GM21515 (cell line): Measurements from ENCODE around the gene LRCH1.

Source experiments
- ATAC-seq: cut with Tn5 transposase; IDR thresholded peaks from one replicate; pipeline ENCODE4 v1.9.1; 2021; ENCODE audit not compliant: unreplicated experiment

The LRCH1 gene

GRCh38 chr13:46535002-46535401 lies 18.0 kb upstream of the LRCH1 start:
- ATAC-seq = no peak

- no peak for ATAC-seq
Observed at GRCh38 chr13:46535825-46536224, 17.1 kb upstream of the LRCH1 start.

DNA sequence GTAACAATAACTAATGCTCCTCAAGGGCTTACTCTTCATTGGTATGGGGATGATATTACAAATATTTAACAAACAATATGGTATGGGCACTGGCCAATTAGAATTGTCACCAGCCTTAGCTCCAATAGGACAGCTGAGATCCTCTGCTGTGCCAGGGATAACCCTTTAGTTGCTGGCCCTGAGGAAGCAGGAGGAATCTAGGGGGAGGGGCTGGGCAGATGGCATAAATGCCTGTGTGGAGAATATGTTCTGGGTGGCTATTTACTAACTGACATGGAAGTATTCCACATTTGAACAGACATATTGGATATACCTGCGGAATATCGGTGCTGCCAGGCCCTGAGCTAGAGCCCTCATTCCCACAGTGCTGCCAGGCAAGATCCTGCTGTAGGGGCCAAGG lies 16.6 kb upstream of the LRCH1 start:
- no peak for ATAC-seq

DNA sequence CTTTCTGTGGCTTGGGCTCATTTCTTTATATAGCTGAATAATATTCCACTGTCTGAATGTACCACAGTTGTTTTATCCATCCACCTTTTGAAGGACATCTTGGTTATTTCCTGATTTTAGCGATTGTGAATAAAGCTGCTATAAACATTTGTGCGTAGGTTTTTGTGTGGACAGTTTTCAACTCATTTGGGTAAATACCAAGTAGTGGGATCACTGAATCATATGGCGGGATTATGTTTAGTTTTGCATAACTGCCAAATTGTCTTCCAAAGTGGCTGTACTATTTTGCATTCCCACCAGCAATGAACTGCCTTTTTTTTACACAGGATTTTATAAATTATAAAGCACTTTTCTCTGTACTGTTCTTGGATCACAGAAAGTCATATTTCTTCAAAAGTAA lies 13.7 kb upstream of the LRCH1 start:
- no peak for ATAC-seq

DNA sequence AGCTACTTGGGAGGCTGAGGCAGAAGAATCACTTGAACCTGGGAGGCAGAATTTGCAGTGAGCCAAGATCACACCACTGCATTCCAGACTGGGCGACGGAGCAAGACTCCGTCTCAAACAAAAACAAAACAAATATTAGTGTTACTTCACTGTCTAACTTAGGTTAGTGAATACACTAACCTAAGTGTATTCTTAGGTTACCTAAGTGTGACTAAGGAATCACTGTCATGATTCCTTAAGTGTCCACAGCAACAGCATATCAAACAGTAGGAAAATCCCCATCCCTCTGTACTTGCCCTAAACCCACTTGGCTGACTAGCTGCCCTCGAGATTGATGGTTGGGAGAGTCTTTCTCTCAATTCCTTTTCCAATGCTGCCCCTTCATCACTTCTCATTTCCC lies 11.8 kb upstream of the LRCH1 start:
- ATAC-seq = no peak

DNA sequence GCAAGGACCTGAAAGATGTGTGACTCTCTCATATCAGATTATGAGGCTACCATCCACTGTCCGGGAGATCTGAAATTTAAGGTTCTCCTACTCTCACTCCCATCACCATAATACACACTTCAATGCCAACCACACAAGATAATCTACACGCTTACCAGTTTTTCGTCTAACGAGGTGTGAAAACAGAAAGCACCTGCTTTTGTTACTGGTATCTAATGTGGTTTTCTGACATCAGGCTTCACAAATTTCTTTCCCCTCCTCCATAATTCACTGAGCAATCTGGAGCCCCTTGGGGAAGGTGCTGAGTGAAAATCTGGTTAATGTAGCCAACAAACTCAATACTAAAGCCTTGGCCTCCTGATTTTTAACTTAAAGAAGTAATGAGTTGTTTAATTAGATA lies 10.1 kb upstream of the LRCH1 start:
- ATAC-seq = no peak

- no peak for ATAC-seq
Observed at GRCh38 chr13:46543287-46543686, 9.7 kb upstream of the LRCH1 start.

GRCh38 chr13:46544208-46544607 lies 8.8 kb upstream of the LRCH1 start:
- ATAC-seq = peak; percentile 67

- ATAC-seq = no peak
Observed at GRCh38 chr13:46544811-46545210, 8.2 kb upstream of the LRCH1 start.

DNA sequence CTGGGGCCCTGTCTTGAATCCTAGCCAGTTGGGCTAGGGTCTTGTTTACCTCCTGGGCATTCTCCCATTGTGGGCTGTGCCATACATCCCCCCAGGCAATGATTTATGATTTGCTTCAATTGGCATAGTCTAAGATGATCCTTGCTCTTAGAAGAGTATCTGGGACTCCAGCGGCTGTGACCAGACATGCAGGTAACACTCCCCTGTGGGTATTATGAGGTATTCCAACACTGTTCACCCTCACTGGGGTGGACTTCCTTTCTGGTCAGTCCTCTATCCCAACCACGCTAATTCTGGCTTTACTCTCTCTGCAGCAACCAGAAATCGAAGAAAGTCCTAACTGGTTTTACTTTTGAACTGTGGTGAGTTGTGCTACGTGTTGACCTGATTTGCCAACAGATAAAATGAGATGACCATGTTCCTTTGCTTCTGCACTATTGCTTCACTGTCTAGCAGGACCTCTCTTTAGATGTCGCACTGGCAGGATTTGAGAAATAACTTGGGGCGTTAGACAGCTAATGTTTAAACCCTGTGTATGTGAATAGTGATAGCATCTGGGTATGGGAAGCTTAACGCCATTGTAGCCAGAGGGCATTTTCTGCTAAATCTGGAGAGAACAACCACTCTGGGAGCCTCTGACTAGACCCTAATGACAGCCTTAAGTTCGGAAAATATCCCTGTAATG lies 6.7 kb upstream of the LRCH1 start:
- no peak for ATAC-seq

GRCh38 chr13:46550822-46551221 lies 2.1 kb upstream of the LRCH1 start:
- no peak for ATAC-seq

GRCh38 chr13:46551410-46552302 lies 1.3 kb upstream of the LRCH1 start:
- no peak for ATAC-seq

DNA sequence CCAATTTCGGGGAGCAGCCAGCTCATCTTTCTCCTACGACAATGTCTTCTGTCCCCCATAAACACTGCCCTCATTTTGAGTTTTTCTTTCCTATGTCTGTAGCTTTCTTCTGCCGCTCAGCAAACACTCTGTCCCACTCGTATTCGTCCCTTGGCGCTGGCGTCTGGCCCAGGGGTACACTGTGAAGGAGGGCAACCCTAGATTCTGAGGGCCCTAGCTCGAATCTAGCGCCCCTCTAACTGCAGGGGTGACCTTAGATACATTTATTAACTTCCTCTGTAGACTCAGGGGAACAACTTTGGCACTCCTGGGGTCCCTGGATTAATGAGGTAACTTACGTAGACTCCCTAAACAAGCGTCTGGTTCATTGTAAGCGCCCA lies 677 bp upstream of the LRCH1 start:
- ATAC-seq = no peak

DNA sequence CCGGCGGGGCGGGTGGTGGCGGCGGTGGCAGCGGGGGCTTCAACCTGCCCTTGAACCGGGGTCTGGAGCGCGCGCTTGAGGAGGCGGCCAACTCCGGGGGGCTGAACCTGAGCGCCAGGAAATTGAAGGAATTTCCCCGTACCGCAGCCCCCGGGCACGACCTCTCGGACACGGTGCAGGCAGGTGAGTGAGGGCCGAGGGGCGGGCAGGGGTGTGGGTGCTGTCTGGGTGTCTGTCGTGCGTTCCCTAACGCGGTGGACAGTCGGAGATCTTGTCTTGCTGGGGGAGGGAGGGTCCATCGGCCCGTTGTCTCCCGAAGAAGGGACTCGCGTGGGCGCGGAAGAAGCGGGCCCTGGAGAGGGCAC lies 533 bp downstream of the LRCH1 start:
- peak; percentile 2 for ATAC-seq

DNA sequence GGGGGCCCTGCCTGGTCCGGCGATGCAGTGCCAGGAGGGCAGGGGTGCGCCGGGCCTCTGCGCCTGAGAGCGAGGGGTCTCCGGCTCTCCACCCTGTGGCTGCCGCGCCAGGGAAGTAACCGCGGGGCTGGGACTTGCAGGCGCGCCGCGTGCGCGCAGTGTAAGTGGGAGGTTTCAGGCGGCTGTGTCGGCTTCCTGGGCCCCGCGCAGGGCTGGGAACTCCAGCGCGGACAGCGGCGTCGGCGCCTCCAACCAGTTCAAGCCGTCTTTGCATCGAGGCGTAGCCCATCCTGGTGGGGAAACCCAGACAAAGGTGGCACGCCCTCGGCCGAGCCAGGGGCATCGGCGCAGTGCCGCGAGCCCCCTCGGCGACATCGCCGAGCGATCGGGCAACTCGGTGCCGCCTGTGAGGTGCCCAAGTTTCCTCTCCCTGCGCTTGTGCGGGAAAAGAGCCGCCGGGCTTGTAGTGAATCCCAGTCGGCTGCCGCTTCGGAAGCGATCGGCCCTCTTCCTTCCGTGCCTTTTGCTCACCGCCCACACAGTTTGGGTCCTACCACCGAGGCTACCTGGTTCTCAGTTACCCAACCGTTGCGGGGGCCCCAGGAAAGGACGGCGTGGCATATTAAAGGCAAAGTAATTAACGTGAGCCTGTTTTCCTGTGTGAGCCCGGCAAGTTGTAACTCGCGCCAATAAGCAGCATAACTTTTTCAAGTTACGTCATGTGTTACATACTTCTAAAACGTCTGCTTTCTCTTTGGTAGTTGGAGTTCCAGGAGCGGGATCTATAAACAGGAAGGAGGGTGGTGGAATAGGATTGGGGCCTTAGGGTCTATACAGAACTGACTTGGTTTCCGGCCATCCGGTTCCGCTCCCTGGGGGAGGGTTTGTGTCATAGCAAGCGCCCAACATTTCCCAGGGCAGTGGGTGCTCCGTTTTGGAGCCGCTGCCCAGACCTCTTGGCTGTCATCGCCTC lies 1.2 kb downstream of the LRCH1 start:
- ATAC-seq = peak; percentile 43

GRCh38 chr13:46554951-46555350 lies 2.0 kb downstream of the LRCH1 start:
- ATAC-seq = no peak

- no peak for ATAC-seq
Observed at GRCh38 chr13:46555722-46556417, 2.9 kb downstream of the LRCH1 start.

DNA sequence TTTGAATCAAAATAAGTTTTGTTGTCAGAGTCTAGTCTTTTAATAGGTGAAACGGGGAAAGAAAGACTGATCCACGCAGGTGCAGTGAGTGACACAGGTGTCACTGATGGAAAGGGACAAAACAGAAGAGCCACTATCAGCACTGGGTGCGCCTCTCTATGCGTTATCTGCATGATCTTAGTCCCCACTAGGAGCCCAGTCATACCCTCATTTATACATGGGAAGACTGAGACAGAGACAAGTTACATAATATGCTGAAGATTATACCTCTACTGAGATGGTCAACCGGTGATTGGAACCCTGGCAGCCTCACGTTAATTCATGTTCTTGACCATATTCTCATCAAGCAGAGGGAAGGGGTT lies 3.4 kb downstream of the LRCH1 start:
- ATAC-seq = no peak

DNA sequence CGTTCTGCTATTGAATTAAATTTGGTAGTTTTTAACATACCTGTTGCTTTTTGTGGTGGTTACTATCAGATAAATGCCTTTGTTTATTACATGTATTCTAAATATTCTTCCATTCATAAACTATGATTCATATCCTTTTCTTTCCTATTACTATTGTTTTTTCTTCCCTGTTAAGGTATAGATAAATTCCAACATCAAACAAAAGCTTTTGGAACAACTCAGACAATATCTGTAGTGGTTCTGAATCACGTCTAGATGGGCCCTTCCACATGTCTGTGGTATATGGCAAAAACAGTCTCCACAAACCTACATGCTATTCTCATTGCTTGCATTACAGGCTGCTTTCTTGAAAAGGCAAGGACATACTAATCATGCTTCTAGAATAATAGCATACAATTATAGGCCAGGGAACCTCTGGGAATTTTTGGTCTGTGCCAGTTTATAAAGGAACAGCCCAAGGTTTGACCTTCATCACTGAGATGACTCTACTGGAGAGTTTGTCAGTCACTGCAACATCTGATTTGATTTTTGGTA lies 6.4 kb downstream of the LRCH1 start:
- ATAC-seq = no peak

DNA sequence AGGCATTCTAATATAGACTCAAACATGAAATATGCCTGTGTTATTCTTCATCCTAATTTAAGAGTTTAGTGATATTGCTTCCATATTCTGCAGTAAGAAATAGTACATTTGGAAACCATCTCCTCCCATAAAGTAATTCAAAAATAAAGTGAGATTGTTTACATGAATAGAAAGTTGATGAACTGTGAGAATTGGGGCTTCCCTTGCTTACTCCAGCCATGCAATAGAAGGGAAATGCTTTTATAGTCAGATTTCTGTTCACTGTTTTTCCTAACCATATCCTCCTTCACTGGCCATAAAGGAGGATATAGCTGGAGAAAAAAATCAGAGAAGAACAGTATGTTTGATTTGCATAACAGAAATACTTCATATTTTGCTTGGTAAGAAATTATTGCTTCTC lies 7.8 kb downstream of the LRCH1 start:
- ATAC-seq = no peak

DNA sequence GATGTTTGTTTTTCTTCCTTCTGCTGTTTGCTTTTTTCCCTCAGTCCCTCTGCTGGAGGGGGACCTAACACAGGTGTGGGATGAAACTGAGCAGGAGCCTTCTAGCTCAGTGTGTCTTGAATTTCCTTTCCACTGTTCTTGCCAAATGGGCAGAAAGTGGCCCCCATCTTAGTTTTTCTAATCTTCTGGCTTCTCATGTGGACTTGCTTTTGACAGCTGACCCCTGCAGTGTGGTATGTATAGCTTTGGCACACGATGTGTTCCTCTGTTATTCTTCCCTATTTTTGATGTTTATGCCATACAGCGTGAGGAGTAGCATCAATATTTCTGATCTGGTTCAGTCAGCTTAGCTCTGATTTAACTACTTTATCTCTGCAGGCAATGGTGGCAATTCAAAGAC lies 8.3 kb downstream of the LRCH1 start:
- no peak for ATAC-seq
